MM.1S (cell line): ENCODE results near the gene RNF111.

Source experiments
- EZH2 ChIP-seq: fragments of 300-600 bp; sonication (generic); optimal IDR thresholded peaks from 2 replicates; pipeline ENCODE3; 2017; ENCODE audit warnings: low read depth, mild to moderate bottlenecking, antibody characterized with exemption, low read length, mixed read lengths
- EZH2phosphoT487 ChIP-seq: fragments of 300-600 bp; sonication (generic); IDR thresholded peaks from 2 replicates; pipeline ENCODE4 v1.6.1; 2018; ENCODE audit warnings: antibody characterized with exemption, low read length

GRCh38 chr15:59105854-59106253, 118.4 kb downstream of the RNF111 start:
- TF ChIP-seq EZH2phosphoT487 (no peak), EZH2 (no peak)
